OCI-LY3 (cell line): ENCODE measurements around the gene VIT.

ENCODE experiments used
- H2AFZ ChIP-seq: fragments of 200-600, 300-600 bp; shearing (Covaris generic); 2 replicates; pipeline ENCODE4 v1.6.0; 2014; ENCODE audit warnings: antibody characterized with exemption, low read depth, low read length
- H3K27ac ChIP-seq: fragments of 200-600, 300-600 bp; sonication (generic); 2 replicates; pipeline ENCODE4 v1.5.1; 2014; ENCODE audit warnings: mild to moderate bottlenecking, low read length, moderate library complexity, mixed read lengths
- H3K27me3 ChIP-seq: fragments of 200-600, 300-600 bp; sonication (generic); 2 replicates; pipeline ENCODE4 v1.6.1; 2014; ENCODE audit warnings: low read depth, low read length, mixed read lengths
- H3K36me3 ChIP-seq: fragments of 200-600, 300-600 bp; sonication (generic); replicated peaks from 2 replicates; pipeline ENCODE3; 2014; ENCODE audit warnings: low read depth, low read length, mixed read lengths
- H3K4me1 ChIP-seq: fragments of 300-600, 200-600 bp; sonication (generic); 2 replicates; pipeline ENCODE4 v1.6.1; 2014; ENCODE audit warnings: low read length, mixed read lengths
- H3K4me2 ChIP-seq: fragments of 200-600, 300-600 bp; sonication (generic); 2 replicates; pipeline ENCODE4 v1.6.1; 2014; ENCODE audit warnings: low read length, mixed read lengths
- H3K4me3 ChIP-seq: fragments of 300-600, 200-600 bp; sonication (generic); 2 replicates; pipeline ENCODE4 v1.5.1; 2014; ENCODE audit warnings: antibody characterized with exemption, mild to moderate bottlenecking, low read length, moderate library complexity
- H3K79me2 ChIP-seq: fragments of 300-600, 200-600 bp; shearing (Covaris generic); 2 replicates; pipeline ENCODE4 v1.6.1; 2014; ENCODE audit warnings: mild to moderate bottlenecking, low read length, mixed read lengths
- H3K9ac ChIP-seq: fragments of 300-600, 200-600 bp; shearing (Covaris generic); 2 replicates; pipeline ENCODE4 v1.6.0; 2014; ENCODE audit warnings: mild to moderate bottlenecking, low read length, moderate library complexity
- H3K9me3 ChIP-seq: fragments of 200-600, 300-600 bp; shearing (Covaris generic); 2 replicates; pipeline ENCODE4 v1.6.1; 2014; ENCODE audit warnings: low read length, mixed read lengths; ENCODE audit not compliant: insufficient read depth
- H4K20me1 ChIP-seq: fragments of 200-600, 300-600 bp; sonication (generic); 2 replicates; pipeline ENCODE4 v1.6.1; 2016; ENCODE audit warnings: low read length, mixed read lengths; ENCODE audit not compliant: insufficient read depth
- CTCF ChIP-seq: fragments of 200-600, 300-600 bp; sonication (generic); IDR thresholded peaks from 2 replicates; pipeline ENCODE4 v1.5.1; 2014; ENCODE audit warnings: antibody characterized with exemption, low read length, low read depth
- EZH2phosphoT487 ChIP-seq: fragments of 200-600 bp; shearing (Covaris generic); IDR thresholded peaks from 2 replicates; pipeline ENCODE4 v1.6.1; 2018; ENCODE audit warnings: antibody characterized with exemption, mixed run types, low read depth

Gene VIT

DNA sequence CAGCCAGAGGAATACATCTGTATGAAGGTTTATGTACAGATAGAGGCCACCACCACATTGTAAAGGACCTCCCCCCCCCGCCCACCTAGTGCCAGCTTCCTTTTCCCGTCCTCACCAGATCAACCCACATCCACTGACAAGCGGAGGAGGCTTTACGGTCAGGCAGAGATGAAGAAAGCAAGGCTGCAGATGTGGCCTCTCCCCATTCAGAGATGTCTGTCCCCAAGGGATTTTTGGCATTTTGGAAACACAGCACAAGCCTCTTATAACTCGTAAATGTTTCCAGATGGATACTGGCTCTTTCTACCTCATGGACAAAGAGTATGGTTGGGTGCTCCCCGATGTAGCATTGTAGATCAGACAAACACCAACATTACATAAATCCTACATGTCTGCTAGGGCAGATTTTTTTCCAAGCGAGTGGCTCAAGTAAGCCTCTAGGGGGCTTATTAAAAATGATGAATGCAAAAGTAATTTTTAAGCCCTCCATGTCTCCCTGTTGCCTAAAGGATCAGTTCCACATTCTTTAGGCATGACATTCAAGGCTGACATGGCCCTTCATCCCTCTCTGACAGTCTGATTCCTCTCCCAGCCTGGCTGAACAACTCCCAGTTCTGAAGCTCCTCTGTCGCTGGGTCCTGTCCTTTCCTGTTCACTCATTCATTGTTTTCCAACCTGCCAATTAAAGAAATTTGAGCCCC is 11.7 kb downstream of the VIT start:
- H3K36me3 ChIP-seq, result no peaks in the 10 kb centered on the region
- H3K4me3 ChIP-seq, result no peak overlapping the region
- H3K9me3 ChIP-seq, result 0 out of 2 replicates have a peak, but pooled peaks cover 5% of the 10 kb centered on the region
- H3K27ac ChIP-seq, result no peak overlapping the region
- no peak overlapping the region for H2AFZ ChIP-seq
- H3K4me2 ChIP-seq, result no peak overlapping the region
- no peak overlapping the region for H3K9ac ChIP-seq
- no peaks in the 10 kb centered on the region for H3K4me1 ChIP-seq
- no peaks in the 10 kb centered on the region for H4K20me1 ChIP-seq
- no peaks in the 10 kb centered on the region for H3K27me3 ChIP-seq
- no peak for TF ChIP-seq EZH2phosphoT487
- no peak for TF ChIP-seq CTCF
- no peaks in the 10 kb centered on the region for H3K79me2 ChIP-seq

DNA sequence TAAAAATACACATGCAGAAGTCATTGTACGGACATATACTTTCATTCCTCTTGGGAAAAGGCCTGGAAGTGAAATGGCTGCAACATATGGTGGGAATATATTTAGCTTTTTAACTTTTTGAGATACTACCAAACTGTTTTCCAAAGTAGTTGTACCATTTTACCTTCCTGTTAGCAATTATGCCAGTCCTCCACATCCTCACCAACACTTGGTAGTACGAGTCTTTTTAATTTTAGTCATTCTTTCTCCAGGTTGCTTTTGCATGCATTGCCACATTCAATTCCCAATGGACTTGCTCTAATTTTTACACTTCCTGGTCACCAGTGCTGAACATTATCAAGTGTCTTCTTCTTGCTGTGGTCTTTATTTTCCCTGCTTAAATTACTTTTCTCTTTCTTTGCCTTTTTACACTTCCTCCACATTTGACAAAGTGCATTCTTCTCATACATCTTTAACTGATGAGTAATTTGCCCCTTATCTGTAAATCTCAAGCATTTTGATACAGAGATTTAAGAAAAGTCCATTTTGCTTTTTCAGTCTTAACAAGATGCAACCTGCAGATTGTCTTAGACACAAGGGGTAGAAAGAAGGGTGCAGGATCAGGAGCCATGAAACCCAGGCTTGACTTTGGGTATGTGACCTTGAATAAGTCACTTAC is 14.5 kb downstream of the VIT start:
- no peaks in the 10 kb centered on the region for H3K36me3 ChIP-seq
- no peak overlapping the region for H3K9ac ChIP-seq
- no peaks in the 10 kb centered on the region for H4K20me1 ChIP-seq
- H3K4me3 ChIP-seq, result no peak overlapping the region
- 0 out of 2 replicates have a peak, but pooled peaks cover 5% of the 10 kb centered on the region for H3K9me3 ChIP-seq
- H3K79me2 ChIP-seq, result no peaks in the 10 kb centered on the region
- no peak overlapping the region for H3K27ac ChIP-seq
- H3K4me1 ChIP-seq, result no peaks in the 10 kb centered on the region
- no peaks in the 10 kb centered on the region for H3K27me3 ChIP-seq
- no peak overlapping the region for H2AFZ ChIP-seq
- no peak overlapping the region for H3K4me2 ChIP-seq
- TF ChIP-seq CTCF (no peak), EZH2phosphoT487 (no peak)

DNA sequence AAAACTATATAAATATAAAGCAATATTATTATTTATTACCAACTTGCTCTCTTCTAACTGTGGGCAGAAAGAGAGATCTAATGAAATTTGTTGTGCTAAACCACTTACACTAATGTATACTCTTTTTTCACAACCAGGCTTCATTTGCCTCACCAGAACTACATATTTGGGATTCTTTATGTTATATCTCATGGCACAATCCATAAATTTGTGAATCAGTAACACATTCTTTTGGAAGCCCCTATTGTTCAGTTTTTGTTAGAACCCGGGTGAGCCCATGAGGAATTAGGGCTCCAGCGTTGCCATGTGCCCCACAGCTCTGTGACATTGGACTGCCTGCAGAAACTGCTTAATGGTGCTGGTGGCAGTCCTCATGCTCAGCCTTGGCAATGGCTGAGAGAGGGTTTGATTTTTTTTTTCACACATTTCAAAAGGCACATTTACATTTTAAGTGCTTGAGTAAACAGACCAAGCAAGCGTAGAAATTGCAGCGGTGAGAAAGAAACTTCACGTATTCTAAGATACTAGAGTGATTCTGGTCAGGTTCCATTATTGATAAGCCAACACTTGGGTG is 15.3 kb downstream of the VIT start:
- Histone ChIP-seq H4K20me1 (no peaks in the 10 kb centered on the region), H3K27ac (no peak overlapping the region), H3K4me3 (no peak overlapping the region), H3K27me3 (no peaks in the 10 kb centered on the region), H2AFZ (no peak overlapping the region), H3K9me3 (0 out of 2 replicates have a peak, but pooled peaks cover 5% of the 10 kb centered on the region), H3K9ac (no peak overlapping the region), H3K79me2 (no peaks in the 10 kb centered on the region), H3K36me3 (no peaks in the 10 kb centered on the region), H3K4me2 (no peak overlapping the region), H3K4me1 (no peaks in the 10 kb centered on the region)
- TF ChIP-seq CTCF, result no peak
- no peak for TF ChIP-seq EZH2phosphoT487

GRCh38 chr2:36713310-36713709 is 16.8 kb downstream of the VIT start:
- Histone ChIP-seq H3K9ac (no peak overlapping the region), H2AFZ (no peak overlapping the region), H3K9me3 (0 out of 2 replicates have a peak, but pooled peaks cover 5% of the 10 kb centered on the region), H4K20me1 (no peaks in the 10 kb centered on the region), H3K79me2 (no peaks in the 10 kb centered on the region), H3K4me1 (no peaks in the 10 kb centered on the region), H3K27ac (no peak overlapping the region), H3K27me3 (no peaks in the 10 kb centered on the region), H3K36me3 (no peaks in the 10 kb centered on the region), H3K4me2 (no peak overlapping the region), H3K4me3 (no peak overlapping the region)
- TF ChIP-seq CTCF (no peak), EZH2phosphoT487 (no peak)
